B cell (primary cell): ENCODE results near the gene CCDC138. TPM values are rescaled to one million over a fixed set of nuclear protein-coding genes. Genes with fewer than 3 reads are reported as not detected.

Source experiments
- ATAC-seq: fragments of 200-7000 bp; cut with Tn5 transposase; one replicate; pipeline ENCODE4 v1.10.0; 2021; ENCODE audit warnings: low read depth, mild to moderate bottlenecking, moderate number of reproducible peaks, moderate library complexity
- CTCF ChIA-PET: fragments of 350-600 bp; sonication (Branson Sonifier 250); formaldehyde crosslinking; loops from one replicate; lab custom pipeline; 2021; ENCODE audit warnings: antibody characterized with exemption, inconsistent platforms; lab: Charles Lee
- POLR2A ChIA-PET: fragments of 350-600 bp; sonication (Branson Sonifier 250); formaldehyde crosslinking; loops from one replicate; lab custom pipeline; 2021; ENCODE audit warnings: antibody characterized with exemption; lab: Charles Lee
- DNase-seq: peaks from one replicate; pipeline ENCODE4 v3.0.0; 2013
- H2AFZ ChIP-seq: 2 replicates; pipeline ENCODE4 v1.6.1; 2012; ENCODE audit warnings: mild to moderate bottlenecking, low read depth, low read length; ENCODE audit not compliant: insufficient read depth, poor library complexity, severe bottlenecking
- H3K27ac ChIP-seq, 2 donors: 1 replicate in 1 of 2; 2 replicates in 1 of 2; pipeline ENCODE4 v1.5.1; 2012 to 2013; ENCODE audit warnings: low read length in 2 of 2, mild to moderate bottlenecking in 2 of 2, moderate library complexity in 1 of 2
- H3K27me3 ChIP-seq, 4 experiments: fragments of 200-600 bp in 1 of 4; sonication (generic) in 1 of 4; replicated peaks in 1 of 4; 1 replicate in 2 of 4; 2 replicates in 2 of 4; pipeline versions ENCODE4 v1.6.1 to v1.7.0; 2013 to 2016; ENCODE audit warnings: low read length in 3 of 4, mild to moderate bottlenecking in 2 of 4, mixed read lengths in 1 of 4, moderate library complexity in 1 of 4; ENCODE audit not compliant: insufficient read depth in 4 of 4, control insufficient read depth in 3 of 4; ENCODE audit errors: control extremely low read depth in 1 of 4
- H3K36me3 ChIP-seq, 2 experiments: replicated peaks in 1 of 2; 1 replicate in 1 of 2; 2 replicates in 1 of 2; pipeline versions ENCODE4 v1.6.1 to v1.7.1; 2013; ENCODE audit warnings: low read length in 1 of 2; ENCODE audit not compliant: insufficient read depth in 2 of 2, control insufficient read depth in 1 of 2; ENCODE audit errors: control extremely low read depth in 1 of 2, extremely low read depth in 1 of 2
- H3K4me1 ChIP-seq, 2 donors: fragments of 200-600 bp in 1 of 2; sonication (generic) in 1 of 2; 1 replicate in 1 of 2; 2 replicates in 1 of 2; pipeline versions ENCODE4 v1.5.1 to v1.6.1; 2013 to 2017; ENCODE audit warnings: low read length in 2 of 2; ENCODE audit not compliant: control insufficient read depth in 2 of 2, insufficient read depth in 2 of 2
- H3K4me2 ChIP-seq: replicated peaks from 2 replicates; pipeline ENCODE3; 2012; ENCODE audit warnings: mild to moderate bottlenecking, low read depth, low read length; ENCODE audit not compliant: poor library complexity, severe bottlenecking
- H3K4me3 ChIP-seq, 5 experiments: fragments of 200-600 bp in 1 of 5; sonication (generic) in 1 of 5; 1 replicate in 3 of 5; 2 replicates in 2 of 5; pipeline versions ENCODE4 v1.5.1 to v1.7.0; 2011 to 2016; ENCODE audit warnings: low read length in 4 of 5, mild to moderate bottlenecking in 4 of 5, low read depth in 2 of 5, control low read depth in 1 of 5, moderate library complexity in 1 of 5; ENCODE audit not compliant: insufficient read depth in 1 of 5; ENCODE audit errors: control extremely low read depth in 1 of 5, extremely low read depth in 1 of 5
- H3K79me2 ChIP-seq: fragments of 200-600 bp; sonication (generic); one replicate; pipeline ENCODE4 v1.6.0; 2016; ENCODE audit warnings: low read length; ENCODE audit not compliant: control insufficient read depth, insufficient read depth
- H3K9ac ChIP-seq: fragments of 200-600 bp; sonication (generic); 2 replicates; pipeline ENCODE4 v1.6.1; 2017; ENCODE audit warnings: mild to moderate bottlenecking, low read length, moderate library complexity
- H3K9me3 ChIP-seq, 3 donors: one replicate each; pipeline versions ENCODE4 v1.6.1 to v1.7.1; 2013; ENCODE audit warnings: low read length in 2 of 3; ENCODE audit not compliant: control insufficient read depth in 2 of 3, insufficient read depth in 1 of 3; ENCODE audit errors: control extremely low read depth in 1 of 3
- H4K20me1 ChIP-seq: 2 replicates; pipeline ENCODE4 v1.6.0; 2012; ENCODE audit warnings: mild to moderate bottlenecking, low read length; ENCODE audit not compliant: insufficient read depth, control insufficient read depth, poor library complexity, severe bottlenecking
- H3K27ac Mint-ChIP-seq: one replicate; pipeline ENCODE4 v1.8.0; 2021; ENCODE audit warnings: mixed read lengths
- H3K27me3 Mint-ChIP-seq: one replicate; pipeline ENCODE4 v1.8.0; 2021; ENCODE audit warnings: mixed read lengths
- H3K4me1 Mint-ChIP-seq: one replicate; pipeline ENCODE4 v1.8.0; 2021; ENCODE audit warnings: mixed read lengths
- H3K4me3 Mint-ChIP-seq: one replicate; pipeline ENCODE4 v1.8.0; 2021; ENCODE audit warnings: mixed read lengths
- H3K9me3 Mint-ChIP-seq: one replicate; pipeline ENCODE4 v1.8.0; 2022; ENCODE audit warnings: mixed read lengths; ENCODE audit not compliant: insufficient read depth
- CTCF ChIP-seq: fragments of 200-600 bp; IDR thresholded peaks from one replicate; pipeline ENCODE4 v1.8.0; 2022; ENCODE audit warnings: antibody characterized with exemption, mild to moderate bottlenecking
- EZH2 ChIP-seq: IDR thresholded peaks from 2 replicates; pipeline ENCODE4 v1.6.1; 2012; ENCODE audit warnings: borderline replicate concordance, low read depth, mild to moderate bottlenecking, moderate library complexity, low read length; ENCODE audit not compliant: insufficient read depth, poor library complexity, severe bottlenecking
- whole genome bisulfite sequencing: methylation state at CpG from one replicate; pipeline ENCODE4 v1.1.5; 2013; ENCODE audit warnings: missing lambda C conversion rate; ENCODE audit not compliant: insufficient coverage; 5-methylcytosine and 5-hydroxymethylcytosine counted together
- intact Hi-C: fragments of 100-400 bp; cut with micrococcal nuclease; formaldehyde crosslinking; loops from one replicate; pipeline ENCODE4 v1.10.0; 2022
- polyA plus RNA-seq: library from polyadenylated mRNA; depleted of rRNA; stranded (reverse); fragments of >200 nt; gene quantifications from 2 replicates; pipeline ENCODE4 v1.2.3, GENCODE V29; 2012
- total RNA-seq, 2 donors: library from RNA; stranded (reverse); fragments of 120-200 nt in 1 of 2; gene quantifications; 1 replicate in 1 of 2; 2 replicates in 1 of 2; pipeline versions ENCODE4 v1.2.3 to v1.2.4, GENCODE V29; 2013 to 2022

Gene CCDC138
- total and polyA plus RNA-seq, 2 donors (not counting 1 experiment from before 2014, with no cell fraction given): 3.3 to 16.3 TPM

DNA sequence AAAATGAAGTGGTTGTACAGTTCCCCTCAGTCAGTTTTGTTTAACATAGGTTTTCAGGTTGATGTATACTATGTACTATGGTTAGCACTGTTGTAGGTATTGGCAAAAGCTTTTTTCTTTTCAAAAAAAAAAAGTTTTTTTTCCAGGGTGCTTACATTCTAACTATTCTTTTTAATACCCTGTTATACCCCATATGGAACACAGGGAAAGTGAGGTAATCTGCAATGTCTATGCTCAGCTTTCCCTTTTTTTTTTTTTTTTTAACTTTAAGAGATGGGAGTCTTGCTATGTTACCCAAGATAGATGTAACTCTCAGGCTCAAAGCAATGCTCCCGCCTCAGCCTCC lies 590 bp upstream of the CCDC138 start:
- DNase-seq (no peak), ATAC-seq (no peak)
- POLR2A ChIA-PET: no interaction called here
- no peak for TF ChIP-seq CTCF
- no peak for TF ChIP-seq EZH2
- H4K20me1 ChIP-seq: no peaks in the 10 kb centered on the region
- peak overlapping the region; percentile 56 to 88 (median 70) for H3K4me3 ChIP-seq
- peak overlapping the region; percentile 94 for H3K9ac ChIP-seq
- Mint-ChIP-seq H3K4me1 (peaks cover 12% of the 10 kb centered on the region), H3K27me3 (no peaks in the 10 kb centered on the region), H3K4me3 (peak overlapping the region; percentile 99), H3K27ac (peak overlapping the region; percentile 91), H3K9me3 (no peaks in the 10 kb centered on the region)
- peak overlapping the region; percentile 88 for H2AFZ ChIP-seq
- peaks cover 4% of the 10 kb centered on the region for H3K79me2 ChIP-seq
- peak overlapping the region; percentile 83 for H3K4me2 ChIP-seq
- no peaks in the 10 kb centered on the region for H3K9me3 ChIP-seq
- H3K27ac ChIP-seq: peak overlapping the region; percentile 69 to 86
- CTCF ChIA-PET: no interaction called here
- H3K36me3 ChIP-seq: peaks cover 0 to 23% of the 10 kb centered on the region in 2 experiments
- intact Hi-C loops: loop anchor here (1.0 to 5.0 kb wide), 4 partner anchors 67 to 337 kb away; partner anchors contain the start of genes GCC2, LIMS1 and RANBP2
- 0% methylated on average over 1 of the region's 1 CpG for WGBS
- peaks cover 6 to 7% of the 10 kb centered on the region in 2 donors for H3K4me1 ChIP-seq
- no peaks in the 10 kb centered on the region for H3K27me3 ChIP-seq

DNA sequence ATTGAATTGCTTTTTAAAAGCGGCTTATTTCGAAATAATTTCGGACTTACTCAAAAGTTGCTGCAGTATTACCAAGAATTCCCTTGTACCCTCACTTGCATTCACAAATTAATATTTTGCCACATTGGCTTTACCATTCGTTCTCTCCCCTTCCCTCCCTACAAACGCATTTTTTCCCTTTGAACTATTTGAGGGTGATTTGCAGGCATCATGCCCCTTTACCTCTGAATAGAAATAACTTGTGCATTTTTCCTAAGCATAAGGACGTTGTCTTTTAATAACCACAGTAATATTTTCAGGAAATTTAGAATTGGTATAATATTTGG lies 608 bp downstream of the CCDC138 start:
- POLR2A ChIA-PET: no interaction called here
- 0% methylated on average over 1 of the region's 6 CpGs for WGBS

More for the DNA sequence above, 608 bp downstream of the CCDC138 start:
- peaks cover 6 to 7% of the 10 kb centered on the region in 2 donors for H3K4me1 ChIP-seq
- intact Hi-C loops: loop anchor here (2.0 to 5.0 kb wide), 2 partner anchors 180 to 338 kb away; partner anchors contain the start of gene GCC2
- H3K36me3 ChIP-seq: peaks cover 0 to 20% of the 10 kb centered on the region in 2 experiments
- peaks cover 12% of the 10 kb centered on the region for H3K4me1 Mint-ChIP-seq
- peak overlapping the region in 1 of 2 donors; percentile 86 for H3K27ac ChIP-seq
- H3K9ac ChIP-seq: peak overlapping the region; percentile 94
- no peak for TF ChIP-seq EZH2
- no peak for TF ChIP-seq CTCF
- no peaks in the 10 kb centered on the region for H3K9me3 Mint-ChIP-seq
- CTCF ChIA-PET: no interaction called here
- H3K4me3 ChIP-seq: peak overlapping the region; percentile 61 to 88 (median 70)
- no peaks in the 10 kb centered on the region for H3K27me3 ChIP-seq
- DNase-seq (no peak), ATAC-seq (no peak)
- no peaks in the 10 kb centered on the region for H3K9me3 ChIP-seq
- H3K27ac Mint-ChIP-seq: peak overlapping the region; percentile 46
- no peaks in the 10 kb centered on the region for H4K20me1 ChIP-seq
- H3K79me2 ChIP-seq: peaks cover 4% of the 10 kb centered on the region
- H2AFZ ChIP-seq: peak overlapping the region; percentile 88
- H3K27me3 Mint-ChIP-seq: no peaks in the 10 kb centered on the region
- peak overlapping the region; percentile 83 for H3K4me2 ChIP-seq
- H3K4me3 Mint-ChIP-seq: peak overlapping the region; percentile 99
